OCI-M2 (cell line): Measurements from ENCODE around the gene GLIPR1L2.

ENCODE experiments used
- DNase-seq: peaks from one replicate; lab custom pipeline; 2025; ENCODE audit not compliant: unreplicated experiment; lab: John Stamatoyannopoulos, UW

The GLIPR1L2 gene

GRCh38 chr12:75476071-75476470 is 85.2 kb downstream of the GLIPR1L2 start:
- DNase-seq = no peak

- DNase-seq = no peak
Observed at GRCh38 chr12:75477137-75477536, 86.2 kb downstream of the GLIPR1L2 start.

GRCh38 chr12:75478116-75478794 is 87.4 kb downstream of the GLIPR1L2 start:
- DNase-seq = no peak

- no peak for DNase-seq
Observed at GRCh38 chr12:75479963-75480461, 89.1 kb downstream of the GLIPR1L2 start.

GRCh38 chr12:75480469-75480949 is 89.6 kb downstream of the GLIPR1L2 start, which contains the start of gene GLIPR1:
TSS of gene GLIPR1 (plus strand) at chr12:75480755. CDS start at chr12:75480881, 126 bp downstream.
- no peak for DNase-seq

- DNase-seq = no peak
Observed at GRCh38 chr12:75481013-75481705, 90.3 kb downstream of the GLIPR1L2 start.

GRCh38 chr12:75481774-75482173 is 90.9 kb downstream of the GLIPR1L2 start:
- no peak for DNase-seq
